ENCODE results near the gene SRCAP.
"Not testable (repeated sequence)": the region's sequence is repeated elsewhere in the genome, so short reads cannot be mapped to it uniquely, and the experiment has no call there.

Gene SRCAP

DNA sequence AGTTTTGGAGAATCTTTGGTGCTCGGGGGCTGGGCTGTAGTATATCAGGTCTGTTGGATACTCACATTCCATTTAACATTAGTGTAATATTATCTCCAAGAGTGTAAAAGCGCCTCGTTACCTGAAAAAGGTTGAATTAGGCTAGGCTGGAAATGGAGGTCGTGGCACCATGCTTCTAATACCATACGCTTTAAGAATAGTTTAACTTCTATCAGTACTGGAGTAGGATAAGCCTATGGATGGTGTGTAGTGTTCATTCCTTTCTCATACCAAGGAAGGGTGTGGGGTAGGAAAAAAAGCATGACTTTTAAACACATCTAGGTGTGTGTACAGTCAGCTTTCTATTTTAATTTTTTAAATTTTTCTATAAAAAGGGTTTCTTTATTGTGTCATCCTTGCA, 2.0 kb downstream of the SRCAP start:
- no peak overlapping the region for H3K27ac ChIP-seq (ENCODE audit: low read depth, low read length)
- H3K9ac ChIP-seq (ENCODE audit: low read length), result no peak overlapping the region
- no peak overlapping the region for H3K4me3 ChIP-seq (ENCODE audit: low read depth, low read length)
- peaks cover 59% of the 10 kb centered on the region for H3K36me3 ChIP-seq (ENCODE audit: control insufficient read depth, insufficient read depth, low read length)
- peaks cover 16% of the 10 kb centered on the region for H3K27me3 ChIP-seq (ENCODE audit: control insufficient read depth, insufficient read depth, low read length)
- no peaks in the 10 kb centered on the region for H3K9me3 ChIP-seq (ENCODE audit: control insufficient read depth, insufficient read depth, low read depth, low read length)
- peaks cover 8% of the 10 kb centered on the region for H3K4me1 ChIP-seq (ENCODE audit: control insufficient read depth, insufficient read depth, low read length)

GRCh38 chr16:30703071-30703470, 4.1 kb downstream of the SRCAP start:
- H3K4me3 ChIP-seq (ENCODE audit: low read depth, low read length); H3K27me3 ChIP-seq (ENCODE audit: control insufficient read depth, insufficient read depth, low read length); H3K4me1 ChIP-seq (ENCODE audit: control insufficient read depth, insufficient read depth, low read length); H3K27ac ChIP-seq (ENCODE audit: low read depth, low read length); H3K9me3 ChIP-seq (ENCODE audit: control insufficient read depth, insufficient read depth, low read depth, low read length); H3K9ac ChIP-seq (ENCODE audit: low read length): not testable (repeated sequence)
- peaks cover 80% of the 10 kb centered on the region for H3K36me3 ChIP-seq (ENCODE audit: control insufficient read depth, insufficient read depth, low read length)

- no peak overlapping the region for H3K4me3 ChIP-seq (ENCODE audit: low read depth, low read length)
- H3K4me1 ChIP-seq (ENCODE audit: control insufficient read depth, insufficient read depth, low read length), result peaks cover 5% of the 10 kb centered on the region
- no peaks in the 10 kb centered on the region for H3K27me3 ChIP-seq (ENCODE audit: control insufficient read depth, insufficient read depth, low read length)
- no peaks in the 10 kb centered on the region for H3K9me3 ChIP-seq (ENCODE audit: control insufficient read depth, insufficient read depth, low read depth, low read length)
- H3K36me3 ChIP-seq (ENCODE audit: control insufficient read depth, insufficient read depth, low read length), result peaks cover 89% of the 10 kb centered on the region
- H3K9ac ChIP-seq (ENCODE audit: low read length), result no peak overlapping the region
- H3K27ac ChIP-seq (ENCODE audit: low read depth, low read length), result no peak overlapping the region
Measured at GRCh38 chr16:30703971-30704370, 5.0 kb downstream of the SRCAP start.

DNA sequence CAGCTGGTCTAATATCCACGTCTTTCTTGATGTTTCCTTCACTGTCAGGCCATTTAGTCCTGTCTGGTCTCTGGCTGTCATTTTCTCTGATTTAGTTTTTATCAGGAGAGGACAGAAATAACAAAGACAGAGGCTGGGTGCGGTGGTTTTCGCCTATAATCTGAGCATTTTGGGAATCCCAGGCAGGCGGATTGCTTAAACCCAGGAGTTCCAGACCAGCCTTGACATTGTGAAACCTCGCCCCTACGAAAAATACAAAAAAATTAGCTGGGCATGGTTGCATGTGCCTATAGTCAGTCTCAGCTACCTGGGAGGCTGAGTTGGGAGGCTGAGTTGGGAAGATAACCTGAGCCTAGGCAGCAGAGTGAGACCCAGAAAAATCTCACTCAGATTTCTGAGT, 7.1 kb downstream of the SRCAP start:
- H3K9me3 ChIP-seq (ENCODE audit: control insufficient read depth, insufficient read depth, low read depth, low read length), result no peaks in the 10 kb centered on the region
- H3K4me3 ChIP-seq (ENCODE audit: low read depth, low read length), result no peak overlapping the region
- no peak overlapping the region for H3K27ac ChIP-seq (ENCODE audit: low read depth, low read length)
- no peaks in the 10 kb centered on the region for H3K4me1 ChIP-seq (ENCODE audit: control insufficient read depth, insufficient read depth, low read length)
- H3K27me3 ChIP-seq (ENCODE audit: control insufficient read depth, insufficient read depth, low read length), result no peaks in the 10 kb centered on the region
- peaks cover 95% of the 10 kb centered on the region for H3K36me3 ChIP-seq (ENCODE audit: control insufficient read depth, insufficient read depth, low read length)
- H3K9ac ChIP-seq (ENCODE audit: low read length), result no peak overlapping the region

DNA sequence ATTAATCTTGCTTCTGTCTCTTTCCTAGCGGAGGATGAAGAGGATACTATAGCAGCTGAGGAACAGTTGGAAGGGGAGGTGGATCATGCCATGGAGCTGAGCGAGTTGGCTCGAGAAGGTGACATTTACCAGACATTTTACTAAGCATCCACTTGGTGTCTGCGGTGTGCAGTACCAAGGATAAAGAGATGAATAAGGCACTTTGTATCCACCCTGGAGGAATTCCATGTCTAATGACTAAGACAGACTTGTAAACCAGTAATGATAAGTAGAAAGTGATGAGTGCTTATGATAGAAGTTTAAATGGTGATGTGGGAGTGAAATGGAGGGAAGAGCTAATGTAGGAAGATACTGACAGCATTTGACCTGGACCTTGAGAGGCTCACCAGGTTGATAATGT, 12.0 kb downstream of the SRCAP start:
- no peak overlapping the region for H3K27ac ChIP-seq (ENCODE audit: low read depth, low read length)
- no peaks in the 10 kb centered on the region for H3K27me3 ChIP-seq (ENCODE audit: control insufficient read depth, insufficient read depth, low read length)
- H3K36me3 ChIP-seq (ENCODE audit: control insufficient read depth, insufficient read depth, low read length), result peaks cover 95% of the 10 kb centered on the region

GRCh38 chr16:30711712-30712111, 12.7 kb downstream of the SRCAP start:
- Histone ChIP-seq H3K9ac (ENCODE audit: low read length) (no peak overlapping the region), H3K36me3 (ENCODE audit: control insufficient read depth, insufficient read depth, low read length) (peaks cover 95% of the 10 kb centered on the region), H3K4me1 (ENCODE audit: control insufficient read depth, insufficient read depth, low read length) (no peaks in the 10 kb centered on the region), H3K27me3 (ENCODE audit: control insufficient read depth, insufficient read depth, low read length) (no peaks in the 10 kb centered on the region), H3K9me3 (ENCODE audit: control insufficient read depth, insufficient read depth, low read depth, low read length) (no peaks in the 10 kb centered on the region), H3K27ac (ENCODE audit: low read depth, low read length) (no peak overlapping the region), H3K4me3 (ENCODE audit: low read depth, low read length) (no peak overlapping the region)

More for the DNA sequence above, 12.0 kb downstream of the SRCAP start:
- Histone ChIP-seq H3K4me3 (ENCODE audit: low read depth, low read length) (no peak overlapping the region), H3K9ac (ENCODE audit: low read length) (no peak overlapping the region), H3K4me1 (ENCODE audit: control insufficient read depth, insufficient read depth, low read length) (no peaks in the 10 kb centered on the region), H3K9me3 (ENCODE audit: control insufficient read depth, insufficient read depth, low read depth, low read length) (no peaks in the 10 kb centered on the region)

GRCh38 chr16:30715750-30716445, 16.9 kb downstream of the SRCAP start:
- Histone ChIP-seq H3K27me3 (ENCODE audit: control insufficient read depth, insufficient read depth, low read length) (no peaks in the 10 kb centered on the region), H3K36me3 (ENCODE audit: control insufficient read depth, insufficient read depth, low read length) (peaks cover 89% of the 10 kb centered on the region), H3K9me3 (ENCODE audit: control insufficient read depth, insufficient read depth, low read depth, low read length) (no peaks in the 10 kb centered on the region), H3K4me3 (ENCODE audit: low read depth, low read length) (no peak overlapping the region), H3K9ac (ENCODE audit: low read length) (no peak overlapping the region), H3K4me1 (ENCODE audit: control insufficient read depth, insufficient read depth, low read length) (no peaks in the 10 kb centered on the region), H3K27ac (ENCODE audit: low read depth, low read length) (no peak overlapping the region)

DNA sequence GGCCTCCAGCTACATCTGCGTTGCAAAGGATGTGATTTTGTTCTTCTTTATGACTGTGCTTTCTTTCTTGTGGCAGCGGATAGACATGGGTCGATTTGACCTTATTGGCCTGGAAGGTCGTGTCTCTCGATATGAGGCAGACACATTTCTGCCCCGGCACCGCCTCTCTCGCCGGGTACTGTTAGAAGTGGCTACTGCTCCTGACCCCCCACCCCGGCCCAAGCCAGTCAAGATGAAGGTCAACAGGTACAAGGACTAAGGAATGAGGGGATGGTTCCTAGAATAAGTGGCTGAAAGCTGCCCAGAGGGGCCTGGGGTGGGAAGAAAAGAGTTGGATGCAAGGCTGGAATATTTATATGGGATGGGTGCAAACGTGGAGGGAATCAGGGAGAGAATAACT, 21.1 kb downstream of the SRCAP start:
- no peaks in the 10 kb centered on the region for H3K4me1 ChIP-seq (ENCODE audit: control insufficient read depth, insufficient read depth, low read length)
- H3K36me3 ChIP-seq (ENCODE audit: control insufficient read depth, insufficient read depth, low read length), result peaks cover 93% of the 10 kb centered on the region
- H3K27me3 ChIP-seq (ENCODE audit: control insufficient read depth, insufficient read depth, low read length), result no peaks in the 10 kb centered on the region
- H3K4me3 ChIP-seq (ENCODE audit: low read depth, low read length), result no peak overlapping the region
- H3K9ac ChIP-seq (ENCODE audit: low read length), result no peak overlapping the region
- H3K27ac ChIP-seq (ENCODE audit: low read depth, low read length), result no peak overlapping the region
- no peaks in the 10 kb centered on the region for H3K9me3 ChIP-seq (ENCODE audit: control insufficient read depth, insufficient read depth, low read depth, low read length)

- Histone ChIP-seq H3K36me3 (ENCODE audit: control insufficient read depth, insufficient read depth, low read length) (peaks cover 94% of the 10 kb centered on the region), H3K27me3 (ENCODE audit: control insufficient read depth, insufficient read depth, low read length) (no peaks in the 10 kb centered on the region), H3K4me1 (ENCODE audit: control insufficient read depth, insufficient read depth, low read length) (no peaks in the 10 kb centered on the region), H3K9ac (ENCODE audit: low read length) (no peak overlapping the region), H3K27ac (ENCODE audit: low read depth, low read length) (no peak overlapping the region), H3K9me3 (ENCODE audit: control insufficient read depth, insufficient read depth, low read depth, low read length) (no peaks in the 10 kb centered on the region), H3K4me3 (ENCODE audit: low read depth, low read length) (no peak overlapping the region)
Measured at GRCh38 chr16:30720694-30721093, 21.7 kb downstream of the SRCAP start.

DNA sequence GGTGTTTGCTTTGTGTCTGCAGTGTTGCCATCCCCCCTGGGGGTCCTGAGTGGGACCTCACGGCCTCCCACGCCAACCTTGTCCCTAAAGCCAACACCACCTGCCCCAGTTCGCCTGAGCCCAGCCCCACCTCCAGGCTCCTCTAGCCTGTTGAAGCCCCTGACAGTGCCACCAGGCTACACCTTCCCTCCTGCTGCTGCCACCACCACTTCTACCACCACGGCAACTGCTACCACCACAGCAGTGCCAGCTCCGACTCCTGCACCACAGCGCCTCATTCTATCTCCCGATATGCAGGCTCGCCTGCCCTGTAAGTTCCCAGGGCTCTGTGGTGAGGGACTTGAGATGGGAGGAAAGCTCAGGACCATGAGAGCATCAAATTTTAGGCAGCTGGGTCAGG, 22.2 kb downstream of the SRCAP start:
- Histone ChIP-seq H3K27ac (ENCODE audit: low read depth, low read length) (no peak overlapping the region), H3K4me1 (ENCODE audit: control insufficient read depth, insufficient read depth, low read length) (no peaks in the 10 kb centered on the region), H3K9ac (ENCODE audit: low read length) (no peak overlapping the region), H3K4me3 (ENCODE audit: low read depth, low read length) (no peak overlapping the region), H3K36me3 (ENCODE audit: control insufficient read depth, insufficient read depth, low read length) (peaks cover 94% of the 10 kb centered on the region), H3K9me3 (ENCODE audit: control insufficient read depth, insufficient read depth, low read depth, low read length) (no peaks in the 10 kb centered on the region), H3K27me3 (ENCODE audit: control insufficient read depth, insufficient read depth, low read length) (no peaks in the 10 kb centered on the region)

- Histone ChIP-seq H3K27me3 (ENCODE audit: control insufficient read depth, insufficient read depth, low read length) (no peaks in the 10 kb centered on the region), H3K9me3 (ENCODE audit: control insufficient read depth, insufficient read depth, low read depth, low read length) (no peaks in the 10 kb centered on the region), H3K27ac (ENCODE audit: low read depth, low read length) (no peak overlapping the region), H3K4me3 (ENCODE audit: low read depth, low read length) (no peak overlapping the region), H3K9ac (ENCODE audit: low read length) (no peak overlapping the region), H3K4me1 (ENCODE audit: control insufficient read depth, insufficient read depth, low read length) (no peaks in the 10 kb centered on the region), H3K36me3 (ENCODE audit: control insufficient read depth, insufficient read depth, low read length) (peaks cover 93% of the 10 kb centered on the region)
Measured at GRCh38 chr16:30721606-30722005, 22.6 kb downstream of the SRCAP start.

DNA sequence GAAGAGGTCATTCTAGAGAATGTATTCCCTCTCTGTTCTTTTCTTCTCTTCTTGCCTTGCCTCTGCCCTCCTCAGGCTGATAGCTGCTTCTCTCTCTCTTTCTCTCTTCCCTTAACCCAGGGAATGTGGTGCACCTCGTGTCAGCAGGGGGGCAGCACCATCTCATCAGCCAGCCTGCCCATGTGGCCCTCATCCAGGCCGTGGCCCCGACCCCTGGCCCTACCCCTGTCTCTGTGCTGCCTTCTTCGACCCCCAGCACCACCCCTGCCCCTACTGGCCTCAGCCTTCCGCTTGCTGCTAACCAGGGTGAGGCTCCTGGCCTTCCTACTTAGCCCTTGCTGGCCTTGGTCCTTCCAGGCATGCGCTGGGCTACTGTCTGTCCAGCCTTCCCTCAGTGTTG, 23.5 kb downstream of the SRCAP start:
- no peak overlapping the region for H3K9ac ChIP-seq (ENCODE audit: low read length)
- H3K4me1 ChIP-seq (ENCODE audit: control insufficient read depth, insufficient read depth, low read length), result no peaks in the 10 kb centered on the region

More for the DNA sequence above, 23.5 kb downstream of the SRCAP start:
- peaks cover 89% of the 10 kb centered on the region for H3K36me3 ChIP-seq (ENCODE audit: control insufficient read depth, insufficient read depth, low read length)
- no peak overlapping the region for H3K27ac ChIP-seq (ENCODE audit: low read depth, low read length)
- H3K27me3 ChIP-seq (ENCODE audit: control insufficient read depth, insufficient read depth, low read length), result no peaks in the 10 kb centered on the region
- no peaks in the 10 kb centered on the region for H3K9me3 ChIP-seq (ENCODE audit: control insufficient read depth, insufficient read depth, low read depth, low read length)
- no peak overlapping the region for H3K4me3 ChIP-seq (ENCODE audit: low read depth, low read length)
